Subcutaneous adipose tissue (tissue), 4 donors: ENCODE measurements around the gene SLC38A4. TPM values are rescaled to one million over a fixed set of nuclear protein-coding genes. Genes with fewer than 3 reads are reported as not detected.

Experiments
- total RNA-seq, 4 donors: library from RNA; depleted of rRNA; stranded (reverse); fragments of >200 nt; gene quantifications; one replicate each; pipeline ENCODE4 v1.1.0, GENCODE V29; 2016
- TF ChIP-seq, protein P1 (sequence below): fragments of 450-650 bp; IDR thresholded peaks from one replicate; pipeline ENCODE4 v1.5.1; 2016; ENCODE audit warnings: low read depth, mild to moderate bottlenecking, control low read depth, antibody characterized with exemption, moderate library complexity

SLC38A4 gene
- total RNA-seq, 4 donors from 2014 or later: 0.34 TPM; not detected in 3

DNA sequence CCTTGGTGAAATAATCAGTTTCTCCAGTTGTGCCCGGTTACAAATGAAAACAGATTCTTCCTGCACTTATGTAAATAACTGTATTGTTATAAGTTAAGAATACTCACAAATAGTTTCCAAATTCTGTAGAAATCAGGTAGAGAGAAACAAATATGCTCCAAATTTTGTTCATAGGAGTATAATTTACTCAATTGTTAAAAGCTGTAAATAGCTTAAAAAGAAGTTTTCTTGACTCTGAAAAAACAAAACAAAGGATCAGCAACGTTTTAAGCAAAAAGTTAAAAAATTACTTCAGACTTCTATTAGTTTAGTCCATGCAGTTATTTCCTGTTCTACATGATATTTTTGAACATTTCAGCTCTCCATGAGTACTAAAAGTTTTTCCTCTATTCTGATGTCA lies 30.0 kb upstream of the SLC38A4 start:
- TF ChIP-seq, protein P1, sequence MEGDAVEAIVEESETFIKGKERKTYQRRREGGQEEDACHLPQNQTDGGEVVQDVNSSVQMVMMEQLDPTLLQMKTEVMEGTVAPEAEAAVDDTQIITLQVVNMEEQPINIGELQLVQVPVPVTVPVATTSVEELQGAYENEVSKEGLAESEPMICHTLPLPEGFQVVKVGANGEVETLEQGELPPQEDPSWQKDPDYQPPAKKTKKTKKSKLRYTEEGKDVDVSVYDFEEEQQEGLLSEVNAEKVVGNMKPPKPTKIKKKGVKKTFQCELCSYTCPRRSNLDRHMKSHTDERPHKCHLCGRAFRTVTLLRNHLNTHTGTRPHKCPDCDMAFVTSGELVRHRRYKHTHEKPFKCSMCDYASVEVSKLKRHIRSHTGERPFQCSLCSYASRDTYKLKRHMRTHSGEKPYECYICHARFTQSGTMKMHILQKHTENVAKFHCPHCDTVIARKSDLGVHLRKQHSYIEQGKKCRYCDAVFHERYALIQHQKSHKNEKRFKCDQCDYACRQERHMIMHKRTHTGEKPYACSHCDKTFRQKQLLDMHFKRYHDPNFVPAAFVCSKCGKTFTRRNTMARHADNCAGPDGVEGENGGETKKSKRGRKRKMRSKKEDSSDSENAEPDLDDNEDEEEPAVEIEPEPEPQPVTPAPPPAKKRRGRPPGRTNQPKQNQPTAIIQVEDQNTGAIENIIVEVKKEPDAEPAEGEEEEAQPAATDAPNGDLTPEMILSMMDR: no peak

- TF ChIP-seq, protein P1: no peak
Observed at GRCh38 chr12:46847001-46847400, 21.2 kb upstream of the SLC38A4 start.

- TF ChIP-seq, protein P1: no peak
Observed at GRCh38 chr12:46843811-46844210, 18.0 kb upstream of the SLC38A4 start.

GRCh38 chr12:46841891-46842290 lies 16.1 kb upstream of the SLC38A4 start:
- TF ChIP-seq, protein P1: no peak

- TF ChIP-seq, protein P1: no peak
Observed at GRCh38 chr12:46839964-46840363, 14.2 kb upstream of the SLC38A4 start.

- TF ChIP-seq, protein P1: no peak
Observed at GRCh38 chr12:46839232-46839631, 13.4 kb upstream of the SLC38A4 start.

DNA sequence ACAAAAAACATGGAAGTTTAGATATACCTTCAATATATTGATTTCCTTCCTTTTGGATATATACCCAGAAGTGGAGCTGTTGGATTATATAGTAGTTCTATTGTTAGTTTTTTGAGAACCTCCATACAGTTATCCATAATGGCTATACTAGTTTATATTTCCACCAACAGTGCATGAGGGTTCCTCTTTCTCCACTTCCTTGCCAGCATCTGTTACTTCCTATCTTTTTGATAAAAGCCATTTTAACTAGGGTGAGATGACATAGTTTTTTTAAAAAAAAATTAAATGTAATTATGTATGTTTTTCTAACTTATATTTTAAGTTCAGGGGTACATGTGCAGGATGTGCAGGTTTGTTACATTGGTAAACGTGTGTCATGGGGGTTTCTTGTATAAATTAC lies 10.0 kb upstream of the SLC38A4 start:
- TF ChIP-seq, protein P1: no peak
